GM19099 (cell line): ENCODE results near the gene CERS4.

Experiments used
- POLR2A ChIP-seq: IDR thresholded peaks from 3 replicates; pipeline ENCODE4 v1.6.1; 2011; ENCODE audit warnings: low read depth; ENCODE audit not compliant: insufficient read length; ENCODE audit errors: extremely low read depth

The CERS4 gene

GRCh38 chr19:8302734-8303133 is 93.6 kb downstream of the CERS4 start:
- no peak for TF ChIP-seq POLR2A

DNA sequence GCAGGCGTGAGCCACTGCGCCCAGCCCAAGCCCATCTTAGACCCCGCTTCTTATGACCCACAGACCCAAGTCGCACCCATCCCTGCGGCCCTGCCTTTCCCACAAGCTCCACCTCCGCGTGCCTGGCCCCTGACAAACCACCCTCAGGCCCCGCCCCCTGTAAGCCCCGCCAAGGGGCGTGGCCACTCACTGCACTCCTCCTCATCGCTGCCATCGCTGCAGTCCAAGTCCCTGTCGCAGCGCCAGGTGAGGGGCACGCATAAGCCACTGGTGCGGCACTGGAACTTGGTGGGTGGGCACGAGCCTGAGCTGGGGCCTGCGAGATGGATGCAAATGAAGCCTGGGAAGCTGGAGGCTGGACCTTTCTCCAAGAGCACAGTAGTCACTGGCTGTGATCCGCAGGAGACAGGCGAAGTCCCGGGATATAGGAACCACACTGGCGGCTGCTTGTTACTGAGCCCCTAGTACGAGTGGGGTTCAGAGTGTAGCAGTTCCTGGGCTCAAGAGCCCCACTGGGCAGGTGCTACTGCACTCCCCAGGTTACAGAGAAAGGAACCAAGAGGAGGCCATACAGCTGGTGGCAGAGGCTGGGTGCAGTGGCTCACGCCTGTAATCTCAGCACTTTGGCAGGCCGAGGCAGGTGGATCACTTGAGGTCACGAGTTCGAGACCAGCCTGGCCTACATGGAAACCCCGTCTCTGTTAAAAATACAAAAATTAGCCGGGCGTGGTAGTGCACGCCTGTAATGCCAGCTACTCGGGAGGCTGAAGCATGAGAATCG is 95.9 kb downstream of the CERS4 start:
- TF ChIP-seq POLR2A: no peak

DNA sequence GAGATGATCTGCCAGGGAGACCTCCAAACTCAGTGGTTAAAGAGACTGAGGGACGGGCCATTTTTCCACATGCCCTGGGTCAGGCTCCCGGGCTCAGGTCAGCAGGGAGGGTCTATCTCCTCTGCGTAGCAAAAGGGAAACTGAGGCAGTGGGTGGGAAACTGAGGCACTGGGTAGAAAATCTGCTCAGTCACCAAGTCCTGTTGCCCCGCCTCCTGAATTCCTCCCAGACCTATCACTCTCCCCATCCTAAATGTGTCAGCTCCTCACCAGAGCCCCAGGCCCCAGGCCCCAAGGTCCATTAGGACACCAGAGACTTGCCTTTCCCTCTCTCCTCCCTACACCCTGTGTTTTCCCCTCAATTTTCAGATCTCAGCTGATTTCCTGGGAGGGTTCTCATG is 96.6 kb downstream of the CERS4 start:
- no peak for TF ChIP-seq POLR2A

DNA sequence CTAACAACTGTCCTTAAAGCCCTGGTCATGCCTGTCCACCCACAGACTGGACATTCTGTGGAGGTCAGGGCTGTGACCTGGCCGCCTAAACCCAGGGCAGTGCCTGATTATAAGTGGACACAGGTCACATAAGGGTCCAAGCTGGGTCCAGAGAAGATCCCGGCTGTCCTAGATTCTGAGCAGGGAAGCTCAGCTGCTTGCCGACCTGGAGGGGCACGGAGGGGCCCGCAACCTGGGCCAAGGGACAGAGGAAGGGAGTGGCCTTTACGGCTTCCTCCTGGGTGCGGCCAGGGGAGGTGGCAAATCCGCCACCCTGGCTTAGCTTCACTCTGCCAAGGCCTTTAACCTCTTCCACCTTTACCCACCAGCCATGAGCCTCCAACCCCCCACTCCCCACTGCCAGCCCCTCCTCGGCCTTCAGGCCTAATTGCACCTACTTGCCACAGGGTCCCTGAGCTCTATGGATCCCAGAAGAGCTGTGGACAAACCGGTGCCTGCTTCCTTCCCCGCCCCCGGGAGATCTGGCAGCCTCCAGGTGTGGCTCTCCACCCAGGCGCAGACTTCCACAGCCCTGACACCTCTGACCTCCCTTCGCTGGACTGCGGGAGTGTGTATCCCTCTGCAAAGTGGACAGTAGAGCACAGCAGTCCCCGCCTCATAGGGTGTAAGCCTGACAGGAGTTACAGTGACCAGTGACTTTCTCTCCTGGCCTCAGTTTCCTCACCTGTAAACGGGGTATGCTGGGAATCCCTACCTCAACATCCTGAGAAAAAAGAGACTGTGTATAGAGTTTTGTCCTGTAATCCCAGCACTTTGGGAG is 97.3 kb downstream of the CERS4 start:
- TF ChIP-seq POLR2A: no peak

GRCh38 chr19:8307400-8307964 is 98.3 kb downstream of the CERS4 start:
- no peak for TF ChIP-seq POLR2A

GRCh38 chr19:8307965-8308866 is 99.0 kb downstream of the CERS4 start, which contains the start of gene CD320:
Gene CD320, minus strand, starts transcription at chr19:8308358. Its CDS starts 68 bp downstream, at chr19:8308290.
- peak; percentile 82 for TF ChIP-seq POLR2A

- TF ChIP-seq POLR2A: no peak
Measured at GRCh38 chr19:8308891-8309291, 99.7 kb downstream of the CERS4 start.

DNA sequence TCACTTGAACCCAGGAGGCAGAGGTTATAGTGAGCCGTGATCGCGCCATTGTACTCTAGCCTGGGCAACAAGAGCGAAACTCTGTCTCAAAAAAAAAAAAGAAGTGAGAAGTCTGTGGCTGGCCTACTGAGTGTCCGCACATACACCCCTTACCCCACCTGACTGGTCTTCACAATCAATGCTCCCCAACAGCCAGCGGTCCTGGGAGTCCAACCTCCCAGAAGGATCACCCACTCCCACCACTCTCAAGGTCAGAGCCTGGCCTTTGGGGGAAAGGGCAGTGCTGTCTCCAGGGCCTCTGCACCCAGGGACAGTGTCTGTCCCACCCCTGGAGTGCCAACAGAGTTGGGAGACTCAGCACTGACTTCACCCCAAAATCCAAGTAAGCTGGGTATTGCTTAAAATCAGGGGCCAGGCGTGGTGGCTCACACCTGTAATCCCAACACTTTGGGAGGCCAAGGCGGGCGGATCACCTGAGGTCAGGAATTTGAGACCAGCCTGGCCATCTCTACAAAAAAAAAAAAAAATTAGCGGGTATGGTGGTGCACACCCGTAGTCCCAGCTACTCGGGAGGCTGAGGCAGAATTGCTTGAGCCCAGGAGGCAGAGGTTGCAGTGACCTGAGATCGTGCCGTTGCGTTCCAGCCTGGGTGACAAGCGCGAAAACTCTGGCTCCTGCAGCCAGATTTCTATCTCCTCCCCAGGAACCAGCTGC is 101.3 kb downstream of the CERS4 start:
- TF ChIP-seq POLR2A: no peak

DNA sequence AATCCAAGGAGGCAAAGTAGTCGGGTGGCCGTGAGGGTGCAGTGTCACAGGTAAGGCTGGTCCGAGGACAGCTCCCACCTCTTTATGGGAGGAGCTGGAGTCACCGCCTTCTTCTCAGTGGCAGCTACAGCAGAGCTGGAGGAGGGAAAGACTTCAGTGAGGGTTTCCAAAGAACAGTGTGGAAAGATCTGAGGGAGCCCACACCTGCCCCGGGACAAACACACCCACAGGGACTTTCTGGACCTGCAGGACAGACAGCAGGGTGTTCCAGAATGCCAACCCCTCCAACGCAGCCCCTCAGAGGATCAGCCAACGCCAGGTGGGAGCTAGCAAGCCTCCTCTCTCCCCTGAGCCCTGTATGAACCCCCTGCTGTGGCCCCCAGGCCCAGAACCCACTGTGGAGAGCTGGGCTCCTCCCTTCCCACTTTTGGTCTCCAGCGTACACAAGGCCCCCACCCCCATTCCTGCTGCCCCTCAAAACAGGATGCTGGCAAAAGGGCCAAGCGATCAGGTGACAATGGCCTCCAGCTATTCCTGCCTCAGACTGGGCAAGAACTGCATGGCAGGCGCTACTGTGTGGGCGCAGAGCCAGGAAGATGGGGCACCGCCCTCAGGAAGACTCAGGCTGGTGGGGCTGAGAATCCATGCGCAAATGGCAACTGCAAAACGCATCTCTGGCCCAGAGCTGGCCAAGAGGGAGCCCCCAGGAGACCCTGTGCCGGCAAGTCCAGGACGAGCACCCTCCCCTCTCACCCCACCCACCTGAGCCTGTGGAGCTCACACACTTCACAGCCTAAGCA is 102.5 kb downstream of the CERS4 start:
- no peak for TF ChIP-seq POLR2A
